ENCODE data around the gene VMA21.

VMA21 gene

GRCh38 chrX:151391722-151392121 is 5.3 kb upstream of the VMA21 start:
- TF ChIP-seq MAX (IDR thresholded peaks at IDR 0.05) (no peak), EGR1 (IDR thresholded peaks at IDR 0.05) (no peak), YY1 (IDR thresholded peaks at IDR 0.05; ENCODE audit: low read depth) (no peak), REST (IDR thresholded peaks at IDR 0.05; ENCODE audit: low read depth) (no peak), FOXM1 (IDR thresholded peaks at IDR 0.05; ENCODE audit: borderline replicate concordance, low read depth) (no peak)

GRCh38 chrX:151393514-151393913 is 3.5 kb upstream of the VMA21 start:
- TF ChIP-seq ZBTB7A (IDR thresholded peaks at IDR 0.05; ENCODE audit: low read depth) (no peak), USF1 (IDR thresholded peaks at IDR 0.05) (no peak), EP300 (IDR thresholded peaks at IDR 0.05; ENCODE audit: borderline replicate concordance) (no peak), CREB1 (IDR thresholded peaks at IDR 0.05; ENCODE audit: low read depth) (no peak), EGR1 (IDR thresholded peaks at IDR 0.05) (no peak), TAF1 (IDR thresholded peaks at IDR 0.05; ENCODE audit: low read depth) (no peak), NFIC (IDR thresholded peaks at IDR 0.05) (no peak), YY1 (IDR thresholded peaks at IDR 0.05; ENCODE audit: low read depth) (no peak), REST (IDR thresholded peaks at IDR 0.05; ENCODE audit: low read depth) (no peak), TCF12 (IDR thresholded peaks at IDR 0.05; ENCODE audit: low read depth) (no peak), CEBPB (IDR thresholded peaks at IDR 0.05) (no peak)

GRCh38 chrX:151396042-151396824 is 773 bp upstream of the VMA21 start:
- TF ChIP-seq CREB1 (IDR thresholded peaks at IDR 0.05; ENCODE audit: low read depth), result no peak
- no peak for TF ChIP-seq EP300 (IDR thresholded peaks at IDR 0.05; ENCODE audit: borderline replicate concordance)
- TF ChIP-seq ZBTB7A (IDR thresholded peaks at IDR 0.05; ENCODE audit: low read depth), result no peak
- no peak for TF ChIP-seq TCF12 (IDR thresholded peaks at IDR 0.05; ENCODE audit: low read depth)
- TF ChIP-seq TEAD4 (IDR thresholded peaks at IDR 0.05), result no peak
- no peak for TF ChIP-seq RAD21 (IDR thresholded peaks at IDR 0.05; ENCODE audit: low read depth)
- no peak for TF ChIP-seq EGR1 (IDR thresholded peaks at IDR 0.05)
- TF ChIP-seq YY1 (IDR thresholded peaks at IDR 0.05; ENCODE audit: low read depth), result no peak
- no peak for TF ChIP-seq FOXM1 (IDR thresholded peaks at IDR 0.05; ENCODE audit: borderline replicate concordance, low read depth)
- no peak for TF ChIP-seq USF1 (IDR thresholded peaks at IDR 0.05)

- TF ChIP-seq EGR1 (IDR thresholded peaks at IDR 0.05) (no peak), USF1 (IDR thresholded peaks at IDR 0.05) (no peak), TCF12 (IDR thresholded peaks at IDR 0.05; ENCODE audit: low read depth) (no peak), RAD21 (IDR thresholded peaks at IDR 0.05; ENCODE audit: low read depth) (no peak), YY1 (IDR thresholded peaks at IDR 0.05; ENCODE audit: low read depth) (no peak), NFIC (IDR thresholded peaks at IDR 0.05) (no peak), EP300 (IDR thresholded peaks at IDR 0.05; ENCODE audit: borderline replicate concordance) (no peak), CEBPB (IDR thresholded peaks at IDR 0.05) (no peak), CREB1 (IDR thresholded peaks at IDR 0.05; ENCODE audit: low read depth) (no peak), TAF1 (IDR thresholded peaks at IDR 0.05; ENCODE audit: low read depth) (no peak), FOXM1 (IDR thresholded peaks at IDR 0.05; ENCODE audit: borderline replicate concordance, low read depth) (no peak), ZBTB7A (IDR thresholded peaks at IDR 0.05; ENCODE audit: low read depth) (no peak), REST (IDR thresholded peaks at IDR 0.05; ENCODE audit: low read depth) (no peak), MAX (IDR thresholded peaks at IDR 0.05) (no peak), TEAD4 (IDR thresholded peaks at IDR 0.05) (no peak)
Measured at GRCh38 chrX:151397741-151398070, 700 bp downstream of the VMA21 start.
